GM21526 (cell line): ENCODE results near the gene GTSF1L.

Source experiments
- ATAC-seq: cut with Tn5 transposase; IDR thresholded peaks from one replicate; pipeline ENCODE4 v1.9.1; 2021; ENCODE audit warnings: moderate library complexity; ENCODE audit not compliant: unreplicated experiment, low FRiP score

The GTSF1L gene

DNA sequence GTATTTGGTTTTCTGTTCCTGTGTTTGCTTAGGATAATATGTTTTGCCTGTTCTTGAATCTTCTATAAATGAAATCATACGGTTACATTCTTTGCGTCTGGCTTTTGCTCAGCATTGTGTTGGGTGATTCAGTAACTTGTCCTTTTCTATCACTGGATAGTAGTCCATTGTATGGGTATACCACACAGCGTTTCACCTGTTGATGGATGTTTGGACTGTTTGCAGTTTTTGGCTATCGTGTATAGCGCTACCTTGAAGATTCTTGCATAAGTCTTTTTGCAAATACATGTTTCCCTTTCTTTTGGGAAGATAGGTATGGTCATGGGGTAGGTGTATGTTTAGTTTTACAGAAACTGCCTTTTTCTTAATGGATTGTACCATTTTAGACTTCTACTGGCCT is 50.4 kb downstream of the GTSF1L start:
- ATAC-seq: no peak
